Activated naive CD8-positive, alpha-beta T cell treated with anti-CD3 and anti-CD28 coated beads for 36 hours (primary cell): ENCODE data around the gene CACNA1F. TPM values are rescaled to one million over a fixed set of nuclear protein-coding genes. Genes with fewer than 3 reads are reported as not detected.

Source experiments
- DNase-seq: peaks from one replicate; pipeline ENCODE4 v3.0.0; 2021
- H3K27ac Mint-ChIP-seq: one replicate; pipeline ENCODE4 v1.8.0; 2022; ENCODE audit warnings: mild to moderate bottlenecking, moderate library complexity, mixed read lengths
- H3K27me3 Mint-ChIP-seq: one replicate; pipeline ENCODE4 v1.8.0; 2022; ENCODE audit warnings: mild to moderate bottlenecking, mixed read lengths
- H3K36me3 Mint-ChIP-seq: one replicate; pipeline ENCODE4 v1.8.0; 2021; ENCODE audit warnings: mild to moderate bottlenecking, mixed read lengths
- H3K4me1 Mint-ChIP-seq: one replicate; pipeline ENCODE4 v1.8.0; 2021; ENCODE audit warnings: mixed read lengths
- H3K4me3 Mint-ChIP-seq: one replicate; pipeline ENCODE4 v1.8.0; 2022; ENCODE audit warnings: mild to moderate bottlenecking, moderate library complexity, mixed read lengths
- H3K9me3 Mint-ChIP-seq: one replicate; pipeline ENCODE4 v1.8.0; 2022; ENCODE audit warnings: mixed read lengths
- total RNA-seq, 2 experiments: library from RNA; stranded (reverse); gene quantifications; one replicate each; pipeline ENCODE4 v1.2.3, GENCODE V29; 2021

The CACNA1F gene
- total RNA-seq, result under 1 TPM; 0.72 to 0.85 TPM

GRCh38 chrX:49233176-49233575 is at the start of gene CACNA1F:
Gene CACNA1F (minus strand): TSS chrX:49233340. CDS start chrX:49233309, 31 bp downstream.
- H3K9me3 Mint-ChIP-seq, result no peaks in the 10 kb centered on the region

GRCh38 chrX:49282647-49283011 is 49.5 kb upstream of the CACNA1F start:
- no peaks in the 10 kb centered on the region for H3K9me3 Mint-ChIP-seq
- H3K27ac Mint-ChIP-seq, result no peak overlapping the region
- no peaks in the 10 kb centered on the region for H3K27me3 Mint-ChIP-seq
- H3K4me1 Mint-ChIP-seq, result peaks cover 39% of the 10 kb centered on the region
- H3K36me3 Mint-ChIP-seq, result no peaks in the 10 kb centered on the region
- no peak overlapping the region for H3K4me3 Mint-ChIP-seq
- DNase-seq, result no peak

More at GRCh38 chrX:49233176-49233575, at the start of gene CACNA1F:
- H3K4me1 Mint-ChIP-seq, result peaks cover 24% of the 10 kb centered on the region
- no peaks in the 10 kb centered on the region for H3K27me3 Mint-ChIP-seq
- no peak within 1 kb of the TSS for H3K27ac Mint-ChIP-seq
- H3K36me3 Mint-ChIP-seq, result peaks cover 6% of the 10 kb centered on the region
- DNase-seq, result no peak
- H3K4me3 Mint-ChIP-seq, result no peak within 1 kb of the TSS

GRCh38 chrX:49278081-49278480 is 44.9 kb upstream of the CACNA1F start:
- no peaks in the 10 kb centered on the region for H3K27me3 Mint-ChIP-seq
- no peaks in the 10 kb centered on the region for H3K9me3 Mint-ChIP-seq

GRCh38 chrX:49277535-49277830 is 44.3 kb upstream of the CACNA1F start:
- peak overlapping the region; percentile 87 for H3K27ac Mint-ChIP-seq
- H3K36me3 Mint-ChIP-seq, result peaks cover 15% of the 10 kb centered on the region
- peak overlapping the region; percentile 9 for H3K4me3 Mint-ChIP-seq
- no peaks in the 10 kb centered on the region for H3K9me3 Mint-ChIP-seq
- DNase-seq, result no peak
- no peaks in the 10 kb centered on the region for H3K27me3 Mint-ChIP-seq
- H3K4me1 Mint-ChIP-seq, result peaks cover 74% of the 10 kb centered on the region

More at GRCh38 chrX:49278081-49278480, 44.9 kb upstream of the CACNA1F start:
- Mint-ChIP-seq H3K27ac (peak overlapping the region; percentile 87), H3K4me1 (peaks cover 72% of the 10 kb centered on the region), H3K4me3 (peak overlapping the region; percentile 9), H3K36me3 (peaks cover 15% of the 10 kb centered on the region)
- DNase-seq, result no peak

GRCh38 chrX:49276671-49277534 is 43.8 kb upstream of the CACNA1F start:
- peaks cover 69% of the 10 kb centered on the region for H3K4me1 Mint-ChIP-seq
- peak overlapping the region; percentile 87 for H3K27ac Mint-ChIP-seq
- DNase-seq, result peak; percentile 40
- peaks cover 15% of the 10 kb centered on the region for H3K36me3 Mint-ChIP-seq
- no peaks in the 10 kb centered on the region for H3K9me3 Mint-ChIP-seq
- H3K27me3 Mint-ChIP-seq, result no peaks in the 10 kb centered on the region
- H3K4me3 Mint-ChIP-seq, result no peak overlapping the region

- Mint-ChIP-seq H3K4me3 (no peak overlapping the region), H3K4me1 (peaks cover 71% of the 10 kb centered on the region), H3K27me3 (no peaks in the 10 kb centered on the region), H3K27ac (peak overlapping the region; percentile 87), H3K9me3 (no peaks in the 10 kb centered on the region), H3K36me3 (peaks cover 20% of the 10 kb centered on the region)
- DNase-seq, result no peak
Observed at GRCh38 chrX:49276207-49276606, 43.1 kb upstream of the CACNA1F start.

GRCh38 chrX:49273181-49273727 is 40.1 kb upstream of the CACNA1F start:
- peak overlapping the region; percentile 88 for H3K27ac Mint-ChIP-seq
- H3K4me3 Mint-ChIP-seq, result peak overlapping the region; percentile 67
- H3K9me3 Mint-ChIP-seq, result no peaks in the 10 kb centered on the region
- H3K27me3 Mint-ChIP-seq, result peaks cover 4% of the 10 kb centered on the region
- peak; percentile 53 for DNase-seq
- peaks cover 60% of the 10 kb centered on the region for H3K4me1 Mint-ChIP-seq
- H3K36me3 Mint-ChIP-seq, result peaks cover 26% of the 10 kb centered on the region

GRCh38 chrX:49272421-49272820 is 39.3 kb upstream of the CACNA1F start:
- Mint-ChIP-seq H3K36me3 (peaks cover 26% of the 10 kb centered on the region), H3K27ac (peak overlapping the region; percentile 88), H3K4me1 (peaks cover 58% of the 10 kb centered on the region), H3K4me3 (peak overlapping the region; percentile 67), H3K9me3 (no peaks in the 10 kb centered on the region), H3K27me3 (peaks cover 4% of the 10 kb centered on the region)
- DNase-seq, result no peak

GRCh38 chrX:49271341-49271740 is 38.2 kb upstream of the CACNA1F start:
- Mint-ChIP-seq H3K27me3 (peaks cover 4% of the 10 kb centered on the region), H3K27ac (peak overlapping the region; percentile 88), H3K4me3 (peak overlapping the region; percentile 69), H3K4me1 (peaks cover 51% of the 10 kb centered on the region), H3K36me3 (peaks cover 24% of the 10 kb centered on the region), H3K9me3 (no peaks in the 10 kb centered on the region)
- DNase-seq, result no peak

GRCh38 chrX:49270249-49270921 is 37.2 kb upstream of the CACNA1F start:
- H3K36me3 Mint-ChIP-seq, result peaks cover 22% of the 10 kb centered on the region
- DNase-seq, result no peak
- peak overlapping the region; percentile 69 for H3K4me3 Mint-ChIP-seq
- peak overlapping the region; percentile 88 for H3K27ac Mint-ChIP-seq
- H3K4me1 Mint-ChIP-seq, result peaks cover 47% of the 10 kb centered on the region
- no peaks in the 10 kb centered on the region for H3K9me3 Mint-ChIP-seq
- peaks cover 4% of the 10 kb centered on the region for H3K27me3 Mint-ChIP-seq

- Mint-ChIP-seq H3K36me3 (peaks cover 17% of the 10 kb centered on the region), H3K4me1 (peaks cover 46% of the 10 kb centered on the region), H3K9me3 (no peaks in the 10 kb centered on the region), H3K27ac (peak within 1 kb of the TSS; percentile 100), H3K27me3 (peaks cover 4% of the 10 kb centered on the region), H3K4me3 (peak within 1 kb of the TSS; percentile 97)
- no peak for DNase-seq
Observed at GRCh38 chrX:49269767-49270248, 36.7 kb upstream of the CACNA1F start, which contains the start of gene PPP1R3F. Gene PPP1R3F (plus strand): TSS chrX:49269793. CDS start chrX:49269870, 77 bp downstream.

- H3K4me1 Mint-ChIP-seq, result peaks cover 46% of the 10 kb centered on the region
- peak; percentile 92 for DNase-seq
- peaks cover 11% of the 10 kb centered on the region for H3K36me3 Mint-ChIP-seq
- H3K27ac Mint-ChIP-seq, result peak overlapping the region; percentile 100
- peak overlapping the region; percentile 97 for H3K4me3 Mint-ChIP-seq
- peaks cover 4% of the 10 kb centered on the region for H3K27me3 Mint-ChIP-seq
- no peaks in the 10 kb centered on the region for H3K9me3 Mint-ChIP-seq
Observed at GRCh38 chrX:49269010-49269766, 36.0 kb upstream of the CACNA1F start.

- Mint-ChIP-seq H3K4me1 (peaks cover 48% of the 10 kb centered on the region), H3K9me3 (no peaks in the 10 kb centered on the region), H3K27ac (peak overlapping the region; percentile 100), H3K27me3 (peaks cover 4% of the 10 kb centered on the region), H3K4me3 (peak overlapping the region; percentile 97), H3K36me3 (peaks cover 14% of the 10 kb centered on the region)
- no peak for DNase-seq
Observed at GRCh38 chrX:49268702-49269009, 35.5 kb upstream of the CACNA1F start.

GRCh38 chrX:49266523-49267445 is 33.6 kb upstream of the CACNA1F start:
- H3K4me3 Mint-ChIP-seq, result no peak overlapping the region
- peaks cover 4% of the 10 kb centered on the region for H3K27me3 Mint-ChIP-seq
- DNase-seq, result no peak
- peaks cover 49% of the 10 kb centered on the region for H3K4me1 Mint-ChIP-seq
- H3K9me3 Mint-ChIP-seq, result no peaks in the 10 kb centered on the region
- H3K27ac Mint-ChIP-seq, result peak overlapping the region; percentile 81
- peaks cover 15% of the 10 kb centered on the region for H3K36me3 Mint-ChIP-seq
